ENCODE results near the gene MAP3K7. TPM values are rescaled to one million over a fixed set of nuclear protein-coding genes. Genes with fewer than 3 reads are reported as not detected.
"Not testable (repeated sequence)": the region's sequence is repeated elsewhere in the genome, so short reads cannot be mapped to it uniquely, and the experiment has no call there.

The MAP3K7 gene
- polyA plus RNA-seq, 4 donors: 45.8 to 57.8 (median 49.5) TPM

DNA sequence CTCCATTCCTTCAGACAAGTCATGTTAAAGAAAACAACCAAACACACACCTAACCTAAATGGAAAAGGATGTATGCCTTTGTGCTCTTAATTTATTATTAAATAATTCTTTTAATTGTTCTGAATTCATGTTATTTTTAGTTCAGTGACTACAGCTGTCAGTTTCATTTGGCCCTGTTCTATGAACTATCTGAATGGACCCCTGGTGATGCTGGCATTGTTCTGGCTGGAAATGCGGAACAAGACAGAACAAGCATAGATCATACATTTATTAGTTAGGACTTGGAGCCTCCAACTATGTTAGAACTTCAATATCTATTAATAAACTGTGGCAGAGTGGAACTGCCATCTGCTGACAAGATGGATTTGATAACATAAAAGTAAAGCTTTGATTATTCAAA lies 5.7 kb downstream of the MAP3K7 start:
- DNase-seq (ENCODE audit: low read depth in 4 of 4, low spot score in 2 of 4): no peak

GRCh38 chr6:90578894-90579549 lies 7.8 kb downstream of the MAP3K7 start:
- DNase-seq (ENCODE audit: low read depth in 4 of 4, low spot score in 2 of 4): no peak

GRCh38 chr6:90575267-90575666 lies 11.6 kb downstream of the MAP3K7 start:
- DNase-seq (ENCODE audit: low read depth in 4 of 4, low spot score in 2 of 4): no peak

DNA sequence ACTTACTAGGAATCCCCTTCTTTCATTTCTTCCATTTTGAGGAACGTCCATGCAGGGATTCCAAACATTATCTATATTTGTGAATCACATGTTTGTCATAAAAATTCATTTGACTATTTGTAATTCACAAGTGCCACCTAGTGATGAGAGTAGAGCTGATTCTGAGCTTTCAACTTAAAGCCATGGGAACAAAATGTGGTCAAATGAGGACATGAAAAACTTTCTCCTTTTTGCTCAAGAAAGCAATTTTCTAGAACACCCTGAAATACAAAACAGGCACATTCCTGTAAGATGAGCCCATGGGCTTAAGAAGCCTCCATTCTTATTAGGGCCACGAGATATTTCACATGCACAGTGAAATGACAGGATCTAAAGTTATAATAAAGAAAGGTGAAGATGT lies 12.3 kb downstream of the MAP3K7 start:
- DNase-seq (ENCODE audit: low read depth in 4 of 4, low spot score in 2 of 4): no peak

DNA sequence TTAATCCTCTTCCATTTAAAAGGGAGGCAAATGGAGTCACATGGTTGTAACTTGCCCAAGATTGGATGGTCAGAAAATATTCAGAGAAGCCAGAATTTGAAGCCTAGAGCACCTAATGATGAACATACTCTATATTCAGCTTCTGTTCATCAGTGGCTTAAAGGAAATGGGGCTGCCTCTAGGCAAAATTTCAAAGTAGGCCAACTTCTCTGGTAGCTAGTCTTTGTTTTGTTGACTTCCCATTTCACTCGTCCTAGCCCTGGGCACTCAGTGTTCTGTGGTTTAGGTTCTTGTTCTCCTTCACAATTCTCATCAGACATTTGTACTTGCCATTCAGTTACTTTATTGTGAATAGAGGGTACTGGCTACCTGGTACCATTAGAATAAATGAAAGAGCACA lies 13.2 kb downstream of the MAP3K7 start:
- no peak for DNase-seq (ENCODE audit: low read depth in 4 of 4, low spot score in 2 of 4)

GRCh38 chr6:90572856-90573255 lies 14.0 kb downstream of the MAP3K7 start:
- DNase-seq (ENCODE audit: low read depth in 4 of 4, low spot score in 2 of 4): no peak

- no peak for DNase-seq (ENCODE audit: low read depth in 4 of 4, low spot score in 2 of 4)
Observed at GRCh38 chr6:90569223-90569622, 17.6 kb downstream of the MAP3K7 start.

- not testable (repeated sequence) for DNase-seq (ENCODE audit: low read depth in 4 of 4, low spot score in 2 of 4)
Observed at GRCh38 chr6:90567682-90568081, 19.2 kb downstream of the MAP3K7 start.

GRCh38 chr6:90562341-90562740 lies 24.5 kb downstream of the MAP3K7 start:
- not testable (repeated sequence) for DNase-seq (ENCODE audit: low read depth in 4 of 4, low spot score in 2 of 4)

GRCh38 chr6:90559931-90560330 lies 26.9 kb downstream of the MAP3K7 start:
- no peak for DNase-seq (ENCODE audit: low read depth in 4 of 4, low spot score in 2 of 4)

GRCh38 chr6:90557006-90557405 lies 29.9 kb downstream of the MAP3K7 start:
- no peak for DNase-seq (ENCODE audit: low read depth in 4 of 4, low spot score in 2 of 4)

- DNase-seq (ENCODE audit: low read depth in 4 of 4, low spot score in 2 of 4): no peak
Observed at GRCh38 chr6:90547991-90548390, 38.9 kb downstream of the MAP3K7 start.

GRCh38 chr6:90547079-90547478 lies 39.8 kb downstream of the MAP3K7 start:
- no peak for DNase-seq (ENCODE audit: low read depth in 4 of 4, low spot score in 2 of 4)

GRCh38 chr6:90545448-90545847 lies 41.4 kb downstream of the MAP3K7 start:
- no peak for DNase-seq (ENCODE audit: low read depth in 4 of 4, low spot score in 2 of 4)

DNA sequence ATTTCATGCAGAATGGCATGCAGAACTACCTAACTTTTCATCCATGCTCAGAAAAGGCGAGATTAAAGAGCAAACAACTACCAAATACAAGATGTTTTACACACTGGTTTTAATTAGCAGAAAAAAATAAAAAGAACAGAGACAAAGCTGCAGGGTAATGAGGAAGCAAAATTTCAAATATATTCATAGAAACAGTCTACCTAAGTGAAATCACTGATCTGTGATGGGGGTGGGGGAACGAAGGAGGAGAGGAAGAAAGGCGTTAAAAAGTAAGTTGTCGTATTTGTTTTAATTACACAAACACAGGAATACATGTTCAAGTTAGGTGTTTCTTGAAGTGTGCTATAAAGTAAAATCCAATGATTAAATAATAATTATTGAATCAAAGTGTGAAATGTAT lies 42.1 kb downstream of the MAP3K7 start:
- DNase-seq (ENCODE audit: low read depth in 4 of 4, low spot score in 2 of 4): no peak

DNA sequence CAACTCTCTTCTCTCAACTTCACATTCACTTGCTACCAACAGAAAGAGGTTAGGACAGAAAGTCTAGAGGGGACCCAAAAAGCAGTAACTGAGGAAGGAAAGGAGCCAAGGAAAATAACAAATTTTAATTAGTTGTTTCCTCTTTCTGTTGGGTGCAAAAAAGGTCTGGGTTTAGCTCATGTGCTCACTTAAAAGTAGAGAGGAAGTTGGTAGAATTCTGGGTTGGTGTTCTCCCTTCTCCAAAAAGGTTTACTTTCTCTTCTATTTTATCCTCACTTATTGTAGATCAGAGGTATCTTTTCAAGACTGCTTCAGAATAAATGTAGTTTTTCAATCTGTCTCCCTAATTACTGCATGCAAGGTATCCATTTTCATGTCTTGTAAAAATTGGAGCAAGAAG lies 42.8 kb downstream of the MAP3K7 start:
- no peak for DNase-seq (ENCODE audit: low read depth in 4 of 4, low spot score in 2 of 4)

DNA sequence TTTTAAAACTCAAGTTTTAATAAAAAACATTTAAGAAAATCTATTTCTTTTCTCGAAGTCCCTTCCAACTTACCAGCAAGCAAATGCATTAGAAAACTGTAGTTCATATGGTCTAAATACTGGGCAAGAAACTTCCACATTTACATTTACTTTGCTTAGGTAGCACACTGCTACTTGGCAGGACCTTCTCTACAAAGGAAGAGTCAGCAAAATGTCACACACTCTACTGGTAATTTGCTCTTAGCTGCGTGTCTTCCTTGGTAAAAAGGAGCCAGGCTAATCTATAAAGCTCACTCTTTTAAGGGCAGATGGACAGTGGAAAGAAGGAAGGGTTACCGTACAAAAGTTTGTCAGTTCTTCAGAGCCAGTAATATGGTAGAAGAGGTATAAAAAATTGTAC lies 45.7 kb downstream of the MAP3K7 start:
- DNase-seq (ENCODE audit: low read depth in 4 of 4, low spot score in 2 of 4): no peak

DNA sequence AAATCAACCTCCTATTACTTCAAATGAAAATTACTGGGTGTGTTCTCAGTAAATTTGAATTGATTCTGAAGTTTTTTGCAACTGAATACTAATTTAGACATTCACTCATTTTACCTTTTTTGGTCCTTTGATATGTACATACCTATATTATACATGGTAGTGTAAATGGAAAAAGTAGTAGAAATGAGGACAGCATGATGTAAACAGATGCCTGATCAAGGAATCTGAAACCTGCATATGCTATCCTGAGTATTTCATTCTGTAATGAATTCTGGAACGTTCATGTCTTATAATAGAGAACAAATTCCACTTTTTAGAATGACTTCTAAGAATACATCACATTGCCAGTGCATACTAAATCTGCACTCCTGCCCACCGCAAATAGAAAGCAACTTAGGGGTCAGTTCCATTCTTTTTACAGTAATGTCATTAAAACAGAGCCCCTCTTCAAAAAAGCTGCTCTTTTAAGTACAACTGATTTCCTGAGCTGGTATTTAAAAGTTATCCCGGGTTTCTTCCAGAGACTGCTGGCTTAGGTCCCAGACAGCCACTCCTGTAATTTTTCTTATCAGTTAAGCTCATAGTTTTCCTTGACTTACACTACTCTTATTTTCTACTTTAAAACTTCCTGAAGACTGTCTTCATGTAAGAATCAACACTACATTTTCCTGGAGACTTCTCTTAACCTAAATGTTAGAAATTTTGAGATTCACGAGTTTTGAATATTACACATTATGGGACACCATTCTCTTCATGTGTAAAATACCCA lies 48.4 kb downstream of the MAP3K7 start:
- DNase-seq (ENCODE audit: low read depth in 4 of 4, low spot score in 2 of 4): no peak

DNA sequence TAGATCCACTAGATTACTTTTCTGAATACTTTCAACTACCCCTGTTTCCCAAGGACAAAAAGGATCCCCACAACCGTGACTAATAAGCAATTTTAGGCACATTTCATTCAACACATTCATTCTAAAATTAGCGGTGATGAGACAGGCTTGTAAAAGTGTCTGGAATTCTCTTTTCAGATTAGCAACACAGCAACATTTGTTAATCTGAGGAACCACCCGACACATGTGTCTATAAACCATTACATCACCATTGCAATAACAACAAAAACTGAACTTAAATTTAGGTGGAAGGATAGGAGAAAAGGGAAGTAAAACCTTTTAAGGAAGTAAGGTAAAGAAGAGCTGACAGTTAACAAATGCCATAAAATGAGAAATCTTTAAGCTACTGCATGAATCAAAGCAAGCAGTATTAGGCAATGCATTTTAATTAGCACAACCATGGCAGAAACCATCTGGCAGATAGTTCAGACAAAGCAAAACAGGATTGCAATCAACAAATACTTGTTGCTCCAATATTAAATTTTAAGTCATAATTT lies 49.1 kb downstream of the MAP3K7 start:
- DNase-seq (ENCODE audit: low read depth in 4 of 4, low spot score in 2 of 4): no peak

DNA sequence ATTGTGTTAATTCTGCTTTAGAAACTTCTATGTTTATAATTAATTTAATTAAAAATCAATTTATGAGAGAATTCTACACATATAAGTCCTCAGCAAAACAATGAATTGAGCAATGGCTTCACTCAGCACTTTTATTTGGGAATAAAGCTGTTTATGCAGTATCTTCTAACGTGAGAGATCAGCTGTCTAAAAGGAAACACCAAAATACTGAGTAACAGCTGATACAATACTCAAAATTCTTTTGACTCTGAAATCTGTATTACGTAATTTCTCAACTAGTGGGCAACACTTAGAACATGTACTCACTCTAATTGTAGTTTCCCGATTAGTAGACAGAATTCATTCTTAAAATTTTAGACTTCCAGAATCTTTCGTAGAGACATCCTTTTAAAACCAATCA lies 49.8 kb downstream of the MAP3K7 start:
- DNase-seq (ENCODE audit: low read depth in 4 of 4, low spot score in 2 of 4): no peak

- DNase-seq (ENCODE audit: low read depth in 4 of 4, low spot score in 2 of 4): no peak
Observed at GRCh38 chr6:90536520-90536919, 50.4 kb downstream of the MAP3K7 start.
